HepG2 (cell line): ENCODE data around the gene NT5DC1.

ENCODE experiments used
- HIVEP1 ChIP-seq: sonication (generic); formaldehyde crosslinking; IDR thresholded peaks from 2 replicates; pipeline ENCODE4 v1.4.0; 2020; ENCODE audit warnings: mild to moderate bottlenecking, missing genetic modification reagents
- KLF9 ChIP-seq: IDR thresholded peaks from 2 replicates; pipeline ENCODE4 v1.6.1; 2016; ENCODE audit warnings: low read depth
- NR1H2 ChIP-seq: sonication (generic); formaldehyde crosslinking; IDR thresholded peaks from 2 replicates; pipeline ENCODE4 v1.8.1; 2022; ENCODE audit warnings: low read depth, missing genetic modification reagents, borderline replicate concordance
- POLR2A ChIP-seq, 2 experiments: IDR thresholded peaks; 2 replicates each; pipeline ENCODE4 v1.6.1; 2011; ENCODE audit warnings: low read depth in 2 of 2, low read length in 2 of 2, mild to moderate bottlenecking in 1 of 2, moderate library complexity in 1 of 2; ENCODE audit not compliant: insufficient read depth in 1 of 2
- SMC3 ChIP-seq: IDR thresholded peaks from 2 replicates; pipeline ENCODE4 v1.6.1; 2011; ENCODE audit warnings: low read length, improper control_type of control experiment
- ZNF20 ChIP-seq: sonication (generic); formaldehyde crosslinking; IDR thresholded peaks from 2 replicates; pipeline ENCODE4 v1.4.0; 2020; ENCODE audit warnings: mild to moderate bottlenecking, moderate library complexity, missing genetic modification reagents
- ZNF230 ChIP-seq: sonication (generic); formaldehyde crosslinking; IDR thresholded peaks from 2 replicates; pipeline ENCODE4 v1.4.0; 2020; ENCODE audit warnings: mild to moderate bottlenecking, missing genetic modification reagents
- ZNF292 ChIP-seq: sonication (generic); formaldehyde crosslinking; IDR thresholded peaks from 2 replicates; pipeline ENCODE4 v1.8.1; 2022; ENCODE audit warnings: mild to moderate bottlenecking, low read depth, missing genetic modification reagents, borderline replicate concordance
- ZNF350 ChIP-seq: sonication (generic); formaldehyde crosslinking; IDR thresholded peaks from 2 replicates; pipeline ENCODE4 v1.4.0; 2020; ENCODE audit warnings: mild to moderate bottlenecking, low read depth, missing genetic modification reagents, borderline replicate concordance
- ZNF552 ChIP-seq: sonication (generic); formaldehyde crosslinking; IDR thresholded peaks from 2 replicates; pipeline ENCODE4 v1.9.0; 2022; ENCODE audit warnings: missing genetic modification reagents, mild to moderate bottlenecking, borderline replicate concordance
- TF ChIP-seq, protein P1 (sequence below), 2 experiments: IDR thresholded peaks; 2 replicates each; pipeline ENCODE4 v1.6.1; 2011 to 2012; ENCODE audit warnings: low read length in 2 of 2, borderline replicate concordance in 1 of 2, low read depth in 1 of 2, mild to moderate bottlenecking in 1 of 2, moderate library complexity in 1 of 2
- TF ChIP-seq, protein P2 (sequence below), 2 experiments: fragments of 450-650 bp in 1 of 2; sonication (generic) in 1 of 2; formaldehyde crosslinking; IDR thresholded peaks; 2 replicates each; pipeline versions ENCODE4 v1.5.0 to v1.8.0; 2020 to 2022; ENCODE audit warnings: mild to moderate bottlenecking in 1 of 2, missing genetic modification reagents in 1 of 2
- TF ChIP-seq, protein P3 (sequence below): sonication (generic); formaldehyde crosslinking; IDR thresholded peaks from 2 replicates; pipeline ENCODE4 v1.8.0; 2022; ENCODE audit warnings: missing genetic modification reagents, mild to moderate bottlenecking, moderate library complexity, borderline replicate concordance
- TF ChIP-seq, protein P4 (sequence below): sonication (generic); formaldehyde crosslinking; IDR thresholded peaks from 2 replicates; pipeline ENCODE4 v1.5.0; 2020; ENCODE audit warnings: mild to moderate bottlenecking, missing genetic modification reagents, moderate library complexity

DNA sequence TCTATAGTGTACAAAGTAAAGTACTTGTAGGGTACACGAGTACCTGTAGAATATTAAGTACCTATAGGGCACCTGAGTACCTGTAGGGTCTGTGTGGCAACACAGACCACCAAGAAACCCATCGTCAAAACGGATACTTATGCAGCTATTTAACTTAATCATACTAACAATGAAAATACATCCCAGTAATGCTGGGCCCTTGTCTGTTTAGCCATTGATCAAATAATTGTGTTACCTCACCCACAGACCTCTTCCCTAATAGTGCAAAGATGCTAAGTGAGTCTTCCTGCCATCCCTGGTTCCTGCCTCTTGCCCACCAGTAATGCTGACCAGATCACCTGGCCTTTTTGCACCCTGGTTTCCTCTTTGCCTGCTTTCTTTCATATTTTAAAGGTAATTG is 32.8 kb downstream of the NT5DC1 start:
- TF ChIP-seq SMC3 (no peak), HIVEP1 (CRISPR knock-in tag) (no peak), ZNF350 (CRISPR knock-in tag) (no peak), ZNF292 (CRISPR knock-in tag) (no peak), ZNF20 (CRISPR knock-in tag) (no peak), KLF9 (no peak), NR1H2 (CRISPR knock-in tag) (no peak), ZNF552 (CRISPR knock-in tag) (no peak), POLR2A (IDR thresholded peaks at IDR 0.05; ENCODE audit: insufficient read depth in 1 of 2, low read depth in 2 of 2, low read length in 2 of 2) (no peak), ZNF230 (no peak)
- TF ChIP-seq, protein P1, sequence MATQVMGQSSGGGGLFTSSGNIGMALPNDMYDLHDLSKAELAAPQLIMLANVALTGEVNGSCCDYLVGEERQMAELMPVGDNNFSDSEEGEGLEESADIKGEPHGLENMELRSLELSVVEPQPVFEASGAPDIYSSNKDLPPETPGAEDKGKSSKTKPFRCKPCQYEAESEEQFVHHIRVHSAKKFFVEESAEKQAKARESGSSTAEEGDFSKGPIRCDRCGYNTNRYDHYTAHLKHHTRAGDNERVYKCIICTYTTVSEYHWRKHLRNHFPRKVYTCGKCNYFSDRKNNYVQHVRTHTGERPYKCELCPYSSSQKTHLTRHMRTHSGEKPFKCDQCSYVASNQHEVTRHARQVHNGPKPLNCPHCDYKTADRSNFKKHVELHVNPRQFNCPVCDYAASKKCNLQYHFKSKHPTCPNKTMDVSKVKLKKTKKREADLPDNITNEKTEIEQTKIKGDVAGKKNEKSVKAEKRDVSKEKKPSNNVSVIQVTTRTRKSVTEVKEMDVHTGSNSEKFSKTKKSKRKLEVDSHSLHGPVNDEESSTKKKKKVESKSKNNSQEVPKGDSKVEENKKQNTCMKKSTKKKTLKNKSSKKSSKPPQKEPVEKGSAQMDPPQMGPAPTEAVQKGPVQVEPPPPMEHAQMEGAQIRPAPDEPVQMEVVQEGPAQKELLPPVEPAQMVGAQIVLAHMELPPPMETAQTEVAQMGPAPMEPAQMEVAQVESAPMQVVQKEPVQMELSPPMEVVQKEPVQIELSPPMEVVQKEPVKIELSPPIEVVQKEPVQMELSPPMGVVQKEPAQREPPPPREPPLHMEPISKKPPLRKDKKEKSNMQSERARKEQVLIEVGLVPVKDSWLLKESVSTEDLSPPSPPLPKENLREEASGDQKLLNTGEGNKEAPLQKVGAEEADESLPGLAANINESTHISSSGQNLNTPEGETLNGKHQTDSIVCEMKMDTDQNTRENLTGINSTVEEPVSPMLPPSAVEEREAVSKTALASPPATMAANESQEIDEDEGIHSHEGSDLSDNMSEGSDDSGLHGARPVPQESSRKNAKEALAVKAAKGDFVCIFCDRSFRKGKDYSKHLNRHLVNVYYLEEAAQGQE (IDR thresholded peaks at IDR 0.05; ENCODE audit: borderline replicate concordance in 1 of 2, low read depth in 1 of 2, low read length in 2 of 2), result no peak
- TF ChIP-seq, protein P2, sequence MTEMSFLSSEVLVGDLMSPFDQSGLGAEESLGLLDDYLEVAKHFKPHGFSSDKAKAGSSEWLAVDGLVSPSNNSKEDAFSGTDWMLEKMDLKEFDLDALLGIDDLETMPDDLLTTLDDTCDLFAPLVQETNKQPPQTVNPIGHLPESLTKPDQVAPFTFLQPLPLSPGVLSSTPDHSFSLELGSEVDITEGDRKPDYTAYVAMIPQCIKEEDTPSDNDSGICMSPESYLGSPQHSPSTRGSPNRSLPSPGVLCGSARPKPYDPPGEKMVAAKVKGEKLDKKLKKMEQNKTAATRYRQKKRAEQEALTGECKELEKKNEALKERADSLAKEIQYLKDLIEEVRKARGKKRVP (CRISPR knock-in tag; IDR thresholded peaks at IDR 0.05), result no peak
- TF ChIP-seq, protein P3, sequence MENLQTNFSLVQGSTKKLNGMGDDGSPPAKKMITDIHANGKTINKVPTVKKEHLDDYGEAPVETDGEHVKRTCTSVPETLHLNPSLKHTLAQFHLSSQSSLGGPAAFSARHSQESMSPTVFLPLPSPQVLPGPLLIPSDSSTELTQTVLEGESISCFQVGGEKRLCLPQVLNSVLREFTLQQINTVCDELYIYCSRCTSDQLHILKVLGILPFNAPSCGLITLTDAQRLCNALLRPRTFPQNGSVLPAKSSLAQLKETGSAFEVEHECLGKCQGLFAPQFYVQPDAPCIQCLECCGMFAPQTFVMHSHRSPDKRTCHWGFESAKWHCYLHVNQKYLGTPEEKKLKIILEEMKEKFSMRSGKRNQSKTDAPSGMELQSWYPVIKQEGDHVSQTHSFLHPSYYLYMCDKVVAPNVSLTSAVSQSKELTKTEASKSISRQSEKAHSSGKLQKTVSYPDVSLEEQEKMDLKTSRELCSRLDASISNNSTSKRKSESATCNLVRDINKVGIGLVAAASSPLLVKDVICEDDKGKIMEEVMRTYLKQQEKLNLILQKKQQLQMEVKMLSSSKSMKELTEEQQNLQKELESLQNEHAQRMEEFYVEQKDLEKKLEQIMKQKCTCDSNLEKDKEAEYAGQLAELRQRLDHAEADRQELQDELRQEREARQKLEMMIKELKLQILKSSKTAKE (CRISPR knock-in tag), result no peak
- TF ChIP-seq, protein P4, sequence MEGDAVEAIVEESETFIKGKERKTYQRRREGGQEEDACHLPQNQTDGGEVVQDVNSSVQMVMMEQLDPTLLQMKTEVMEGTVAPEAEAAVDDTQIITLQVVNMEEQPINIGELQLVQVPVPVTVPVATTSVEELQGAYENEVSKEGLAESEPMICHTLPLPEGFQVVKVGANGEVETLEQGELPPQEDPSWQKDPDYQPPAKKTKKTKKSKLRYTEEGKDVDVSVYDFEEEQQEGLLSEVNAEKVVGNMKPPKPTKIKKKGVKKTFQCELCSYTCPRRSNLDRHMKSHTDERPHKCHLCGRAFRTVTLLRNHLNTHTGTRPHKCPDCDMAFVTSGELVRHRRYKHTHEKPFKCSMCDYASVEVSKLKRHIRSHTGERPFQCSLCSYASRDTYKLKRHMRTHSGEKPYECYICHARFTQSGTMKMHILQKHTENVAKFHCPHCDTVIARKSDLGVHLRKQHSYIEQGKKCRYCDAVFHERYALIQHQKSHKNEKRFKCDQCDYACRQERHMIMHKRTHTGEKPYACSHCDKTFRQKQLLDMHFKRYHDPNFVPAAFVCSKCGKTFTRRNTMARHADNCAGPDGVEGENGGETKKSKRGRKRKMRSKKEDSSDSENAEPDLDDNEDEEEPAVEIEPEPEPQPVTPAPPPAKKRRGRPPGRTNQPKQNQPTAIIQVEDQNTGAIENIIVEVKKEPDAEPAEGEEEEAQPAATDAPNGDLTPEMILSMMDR (CRISPR knock-in tag), result no peak
